NCI-H345 treated with DMSO at 0.1 percent for 48 hours (cell line): ENCODE measurements around the gene HOXC4.
"Not testable (repeated sequence)": the region's sequence is repeated elsewhere in the genome, so short reads cannot be mapped to it uniquely, and the experiment has no call there.

Experiments used
- DNase-seq: peaks from one replicate; lab custom pipeline; 2025; ENCODE audit not compliant: unreplicated experiment; lab: John Stamatoyannopoulos, UW

HOXC4 gene

DNA sequence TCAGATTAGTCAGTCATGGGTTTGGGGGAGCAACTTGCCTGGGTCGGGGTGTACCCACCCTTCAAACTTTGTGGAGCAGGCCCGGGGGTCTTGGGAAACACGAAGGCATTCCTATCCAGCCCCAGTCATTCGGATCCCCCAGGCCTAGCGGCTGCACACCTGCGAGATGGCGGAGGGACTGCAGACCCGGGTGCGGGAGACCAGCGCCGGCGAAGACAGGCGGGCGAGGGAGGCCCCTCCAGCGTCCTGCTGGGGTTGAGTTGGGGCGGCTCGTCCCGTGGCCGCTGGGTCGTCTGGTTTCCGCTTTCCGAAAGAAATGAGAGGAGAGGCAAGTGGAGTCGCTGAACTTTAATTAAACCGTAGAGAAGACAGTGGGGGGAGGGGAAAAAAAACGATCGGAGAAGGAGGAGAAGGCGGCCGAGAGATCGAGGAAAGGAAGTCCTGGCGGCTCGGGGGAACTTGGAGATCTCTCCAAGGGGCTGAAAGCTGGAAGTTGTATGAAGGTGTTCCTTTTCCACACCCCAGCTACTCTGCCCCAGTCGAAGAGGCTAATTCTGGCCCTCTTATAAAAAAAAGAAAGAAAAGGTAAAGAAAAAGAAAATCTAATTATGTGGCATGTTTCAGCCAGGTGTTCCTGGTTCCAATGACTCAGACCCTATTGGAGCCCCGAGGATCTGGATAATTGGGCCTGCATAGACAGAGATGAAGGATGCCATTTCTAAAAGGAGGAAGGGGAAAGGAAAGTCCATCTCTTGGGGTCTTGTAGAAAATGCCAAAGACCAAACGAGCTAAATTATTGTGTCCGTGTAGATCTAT lies 28.2 kb downstream of the HOXC4 start:
- DNase-seq, result not testable (repeated sequence)

DNA sequence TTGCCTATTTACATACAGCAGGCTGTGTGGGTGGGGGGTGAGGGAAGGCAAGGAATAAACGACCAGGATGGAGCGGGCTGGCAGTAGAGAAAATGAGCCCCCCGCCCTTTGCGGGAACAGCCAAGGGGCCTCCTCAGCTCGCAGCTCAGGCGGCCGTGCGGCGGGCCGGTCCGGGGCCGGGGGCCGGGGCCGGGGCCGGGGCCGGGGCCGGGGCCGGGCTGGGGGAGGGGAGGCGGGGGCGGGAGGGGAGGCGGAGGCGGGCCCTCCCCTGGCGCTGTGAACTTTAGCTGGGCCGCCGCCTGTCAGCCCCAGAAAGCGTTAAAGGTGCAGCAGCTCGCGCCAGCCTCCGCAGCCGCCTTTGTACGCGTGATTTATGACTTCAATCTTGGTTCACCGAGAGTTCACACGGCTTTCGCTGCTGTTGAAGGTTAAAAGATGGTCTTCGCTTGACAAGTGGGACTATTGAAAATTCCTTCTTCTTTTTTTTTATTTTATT lies 28.8 kb downstream of the HOXC4 start:
- DNase-seq, result no peak

DNA sequence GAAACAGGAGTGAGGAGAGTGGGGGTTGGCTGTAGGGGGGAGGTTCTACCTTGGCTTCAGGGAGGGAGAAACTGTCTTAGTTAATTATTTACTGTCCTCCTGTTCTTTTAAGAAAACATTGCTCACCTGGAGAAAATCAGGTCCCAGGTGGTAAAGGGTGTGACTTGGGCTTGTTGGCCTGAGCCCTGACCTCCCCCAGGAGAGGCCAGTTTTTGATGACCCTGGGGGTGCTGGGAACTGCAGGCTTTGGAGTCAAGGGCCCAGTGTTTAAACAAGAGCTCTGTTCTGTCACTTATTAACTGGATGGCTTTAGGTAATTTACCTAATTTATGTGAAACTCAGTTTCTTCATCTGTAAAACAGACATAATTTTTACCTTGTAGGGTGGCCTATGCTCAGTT lies 34.4 kb downstream of the HOXC4 start:
- not testable (repeated sequence) for DNase-seq

DNA sequence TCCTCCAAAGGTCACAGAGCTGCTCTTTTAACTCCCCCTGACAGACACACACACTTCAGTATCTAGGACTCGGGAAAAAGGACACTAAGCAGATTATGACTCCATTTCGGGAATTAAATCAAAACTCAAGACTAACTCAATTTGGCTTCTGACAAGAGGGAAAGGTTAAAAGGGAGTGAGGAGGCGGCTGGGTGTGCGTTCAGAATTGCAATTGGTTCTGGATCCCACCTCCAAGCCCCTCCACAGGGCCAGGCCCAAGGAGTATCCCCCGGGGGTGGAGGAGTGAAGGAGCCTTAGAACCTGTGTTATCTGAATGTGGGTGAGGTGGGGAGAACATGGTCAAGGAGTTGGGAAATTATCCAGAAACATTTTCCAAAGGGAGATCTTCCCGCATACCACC lies 35.8 kb downstream of the HOXC4 start:
- not testable (repeated sequence) for DNase-seq

DNA sequence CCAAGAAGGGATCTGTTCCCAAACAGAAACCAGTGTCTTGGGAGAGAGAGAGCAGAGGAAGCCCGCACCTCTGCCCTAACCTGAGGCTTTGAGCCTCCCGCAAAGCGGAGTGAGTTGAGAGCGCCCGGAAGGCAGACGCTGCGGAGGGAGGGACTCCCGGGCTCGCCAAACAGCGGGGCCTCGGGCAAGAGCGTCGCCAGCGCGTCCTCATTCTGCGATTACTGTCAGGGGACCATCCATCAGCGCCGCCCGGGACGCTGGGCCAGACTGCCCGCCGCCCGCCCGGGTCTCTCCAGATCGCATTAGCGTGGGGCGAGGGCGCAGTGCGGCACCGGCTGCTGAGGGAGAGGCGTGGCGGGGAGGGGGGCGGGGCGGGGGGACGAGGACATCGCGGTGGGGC lies 36.7 kb downstream of the HOXC4 start:
- not testable (repeated sequence) for DNase-seq

DNA sequence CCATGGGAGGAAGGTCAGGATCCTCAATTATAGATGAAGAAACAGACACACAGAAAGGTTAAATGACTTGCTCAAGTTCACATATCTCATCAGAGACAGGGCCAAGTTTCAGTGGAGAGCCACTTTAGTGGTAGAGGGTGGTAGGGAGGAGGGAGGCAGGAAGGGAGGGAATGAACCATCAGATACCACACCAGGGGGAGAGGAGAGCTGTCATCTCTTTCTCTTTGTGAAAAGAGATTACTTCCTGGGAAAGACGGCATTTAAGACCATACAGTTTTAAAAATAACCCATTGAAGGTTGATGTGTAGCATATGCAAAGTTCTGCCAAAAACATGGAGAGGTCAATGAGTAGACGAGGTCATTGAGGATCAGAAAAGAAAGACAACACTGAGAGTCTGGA lies 39.3 kb downstream of the HOXC4 start:
- DNase-seq, result not testable (repeated sequence)

DNA sequence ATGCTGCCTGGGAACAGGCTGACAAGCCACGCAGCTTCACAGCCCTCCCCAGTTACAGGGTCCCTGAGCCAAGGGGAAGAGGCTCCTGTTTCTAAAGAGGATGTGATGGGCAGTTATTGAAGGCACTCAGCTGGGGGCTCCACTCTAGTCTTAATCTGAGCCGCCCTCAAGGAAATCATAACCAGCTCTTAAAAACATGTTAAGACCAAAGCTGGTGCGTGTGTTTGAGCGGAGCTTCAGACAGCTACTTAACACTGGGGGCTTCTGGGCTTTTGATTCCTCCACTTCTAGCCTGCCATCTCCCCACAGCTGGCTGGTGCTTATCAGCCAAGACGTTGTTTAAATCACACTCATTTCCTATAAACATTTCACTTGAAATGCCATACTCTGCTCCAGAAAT lies 42.3 kb downstream of the HOXC4 start:
- not testable (repeated sequence) for DNase-seq

DNA sequence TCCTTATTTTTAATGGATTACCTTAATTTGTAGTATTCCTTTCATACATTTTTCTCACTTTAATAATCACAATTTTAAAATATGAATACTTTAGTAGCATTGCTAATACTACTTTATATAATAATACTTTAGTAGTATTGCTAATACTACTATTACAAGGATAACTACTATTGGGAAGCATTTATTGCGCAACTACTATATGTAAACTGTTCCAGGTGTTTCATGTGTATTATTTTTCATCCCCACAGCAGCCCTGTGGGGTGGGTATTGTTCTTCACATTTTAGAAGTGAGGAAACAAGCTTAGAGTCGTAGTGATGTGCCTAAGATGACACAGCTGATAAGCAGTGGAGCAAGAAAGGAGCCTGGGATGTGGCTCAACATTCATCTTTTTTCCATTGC lies 45.0 kb downstream of the HOXC4 start:
- not testable (repeated sequence) for DNase-seq

DNA sequence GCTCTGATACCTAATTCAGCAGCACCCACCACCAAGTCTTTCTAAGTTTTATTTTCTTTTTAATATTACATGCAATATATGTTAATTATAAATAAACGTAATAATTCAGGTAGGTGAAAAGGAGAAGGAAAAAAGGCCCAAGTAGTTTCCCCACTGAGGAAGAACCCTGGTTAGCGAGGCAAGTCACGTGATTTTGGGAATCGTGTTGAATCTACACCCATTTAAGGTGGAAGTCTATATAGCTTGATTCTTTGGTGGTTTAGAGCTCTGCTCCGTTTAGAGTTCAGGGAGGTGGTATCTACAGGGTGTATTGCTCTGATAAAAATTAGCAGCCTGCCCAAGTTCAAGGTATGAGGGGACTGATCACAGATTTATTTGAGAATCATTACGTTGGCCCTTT lies 47.0 kb downstream of the HOXC4 start:
- DNase-seq, result not testable (repeated sequence)

DNA sequence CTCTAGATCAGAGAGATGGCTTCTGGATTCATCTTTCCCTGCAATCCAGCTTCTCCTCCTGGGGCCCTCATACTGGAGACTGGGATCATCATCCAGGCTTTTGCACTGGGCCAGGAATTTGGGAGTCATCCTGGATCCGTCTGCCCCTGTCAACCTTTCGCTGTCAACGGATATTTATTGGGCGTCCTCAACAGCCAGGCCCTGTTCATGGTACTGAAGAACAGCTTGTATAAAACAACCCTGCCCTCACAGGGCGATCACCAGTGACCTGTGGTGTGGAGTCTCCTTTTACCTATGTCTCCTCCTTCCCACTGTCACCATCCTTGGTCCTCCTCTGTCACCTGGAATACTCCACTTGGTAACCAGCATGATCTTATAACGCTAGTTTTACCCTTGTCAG lies 48.6 kb downstream of the HOXC4 start:
- not testable (repeated sequence) for DNase-seq

DNA sequence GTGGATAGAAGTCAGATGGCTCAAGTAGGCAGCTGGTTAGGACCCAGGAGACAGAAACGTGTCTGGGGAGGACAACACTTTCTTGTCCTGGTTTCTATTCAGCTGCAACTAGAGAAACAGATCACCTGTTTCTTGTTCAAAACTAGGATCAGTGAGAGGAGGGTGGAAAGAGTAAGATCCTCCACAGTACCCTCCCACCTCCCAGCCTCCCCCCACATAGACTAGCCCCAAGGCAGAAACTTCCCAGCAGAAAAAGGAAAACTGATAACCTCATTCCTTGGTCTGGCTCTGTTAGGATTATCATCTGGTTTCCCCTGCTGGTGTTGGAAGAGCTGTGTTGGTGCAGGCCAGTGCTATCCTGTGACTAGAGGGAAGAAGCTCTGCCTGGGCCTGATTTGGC lies 50.2 kb downstream of the HOXC4 start:
- DNase-seq, result not testable (repeated sequence)
